Lung (tissue), 12 donors: ENCODE results near the gene MIAT. TPM values are rescaled to one million over a fixed set of nuclear protein-coding genes. Genes with fewer than 3 reads are reported as not detected.
A peak's percentile ranks its signal among the peaks of the same experiment; 100 is the strongest.

Experiments
- ATAC-seq: fragments of 200-7000 bp; cut with Tn5 transposase; one replicate; pipeline ENCODE4 v1.9.1; 2020; ENCODE audit warnings: moderate number of reproducible peaks; ENCODE audit not compliant: insufficient read depth, low FRiP score
- DNase-seq, 3 donors: peaks; one replicate each; pipeline ENCODE4 v3.0.0-alpha.2; 2013 to 2017
- H3K27ac ChIP-seq, 2 donors: one replicate each; pipeline ENCODE4 v1.5.1; 2013; ENCODE audit warnings: mild to moderate bottlenecking in 2 of 2, moderate library complexity in 2 of 2, control low read depth in 1 of 2, inconsistent platforms in 1 of 2, low read depth in 1 of 2, low read length in 1 of 2
- H3K27me3 ChIP-seq, 3 donors: one replicate each; pipeline ENCODE4 v1.5.1; 2013; ENCODE audit warnings: low read length in 2 of 3; ENCODE audit not compliant: control insufficient read depth in 3 of 3, insufficient read depth in 3 of 3
- H3K36me3 ChIP-seq, 4 donors: one replicate each; pipeline ENCODE4 v1.5.1; 2013; ENCODE audit warnings: low read length in 4 of 4, mild to moderate bottlenecking in 1 of 4, moderate library complexity in 1 of 4; ENCODE audit not compliant: control insufficient read depth in 4 of 4, insufficient read depth in 4 of 4
- H3K4me1 ChIP-seq, 5 donors: one replicate each; pipeline ENCODE4 v1.5.1; 2013; ENCODE audit warnings: low read length in 5 of 5, mild to moderate bottlenecking in 2 of 5, moderate library complexity in 1 of 5; ENCODE audit not compliant: control insufficient read depth in 5 of 5, insufficient read depth in 5 of 5
- H3K4me3 ChIP-seq: one replicate; pipeline ENCODE4 v1.5.1; 2013; ENCODE audit warnings: mild to moderate bottlenecking, control low read depth, moderate library complexity
- H3K9ac ChIP-seq, 2 donors: one replicate each; pipeline ENCODE4 v1.5.1; 2013; ENCODE audit warnings: low read length in 2 of 2, control low read depth in 1 of 2; ENCODE audit not compliant: insufficient read depth in 1 of 2
- H3K9me3 ChIP-seq, 4 donors: one replicate each; pipeline ENCODE4 v1.5.1; 2013; ENCODE audit warnings: low read length in 3 of 4, mild to moderate bottlenecking in 1 of 4, moderate library complexity in 1 of 4; ENCODE audit not compliant: control insufficient read depth in 4 of 4, insufficient read depth in 3 of 4
- CTCF ChIP-seq: IDR thresholded peaks from 2 replicates; pipeline ENCODE4 v1.5.1; 2012; ENCODE audit warnings: mild to moderate bottlenecking; ENCODE audit errors: control extremely low read depth, extremely low read depth
- WGBS, 2 donors: extraction: QIAGEN DNeasy Blood & Tissue Kit; methylation state at CpG; one replicate each; pipeline ENCODE4 v1.1.7; 2013; 5-methylcytosine and 5-hydroxymethylcytosine counted together
- polyA plus RNA-seq, 2 donors: library from polyadenylated mRNA; stranded (reverse); fragments of 200-250 nt; gene quantifications; one replicate each; pipeline ENCODE4 v1.2.1, GENCODE V29; 2013
- total RNA-seq, 2 donors: library from RNA; depleted of rRNA in 1 of 2; stranded (reverse); fragments of >200 nt in 1 of 2; gene quantifications; one replicate each; pipeline ENCODE4 v1.2.1, GENCODE V29; 2014 to 2021
- donor health status: control.
- donor health status: control.
- donor health status: Bipolar disorder and iron deficiency.
- donor health status: healthy.
- donor health status: DM: yes; HTN: yes; CAD: no.

MIAT gene
- total and polyA plus RNA-seq, 4 donors, result 1.7 to 5.4 (median 4.8) TPM

- TF ChIP-seq CTCF, result no peak
- Histone ChIP-seq H3K36me3 (peaks cover 2 to 5% (median 4%) of the 10 kb centered on the region in 4 donors), H3K4me3 (no peak overlapping the region), H3K27me3 (no peaks in the 10 kb centered on the region), H3K9me3 (peaks cover 0 to 2% (median 0%) of the 10 kb centered on the region in 4 donors), H3K27ac (no peak overlapping the region), H3K4me1 (peaks cover 0 to 12% (median 0%) of the 10 kb centered on the region in 5 donors), H3K9ac (no peak overlapping the region)
- peak; percentile 66 to 90 (median 80) for DNase-seq
- ATAC-seq, result no peak
- 79 to 80% methylated on average over 12 of the region's 12 CpGs for WGBS, 2 donors
Observed at GRCh38 chr22:26689513-26690301, 32.3 kb downstream of the MIAT start.

- WGBS, 2 donors, result 28 to 47% methylated on average over 3 of the region's 3 CpGs
- no peak overlapping the region for H3K27ac ChIP-seq
- ATAC-seq (no peak), DNase-seq (no peak)
- H3K9me3 ChIP-seq, result peaks cover 0 to 2% (median 0%) of the 10 kb centered on the region in 4 donors
- peaks cover 0 to 12% (median 0%) of the 10 kb centered on the region in 5 donors for H3K4me1 ChIP-seq
- peaks cover 3 to 7% (median 6%) of the 10 kb centered on the region in 4 donors for H3K36me3 ChIP-seq
- TF ChIP-seq CTCF, result no peak
- no peak overlapping the region for H3K9ac ChIP-seq
- no peak overlapping the region for H3K4me3 ChIP-seq
- no peaks in the 10 kb centered on the region for H3K27me3 ChIP-seq
Observed at GRCh38 chr22:26690654-26691376, 33.4 kb downstream of the MIAT start.

GRCh38 chr22:26691377-26691716, 34.0 kb downstream of the MIAT start:
- peaks cover 3 to 7% (median 6%) of the 10 kb centered on the region in 4 donors for H3K36me3 ChIP-seq
- no peak overlapping the region for H3K4me3 ChIP-seq
- H3K27ac ChIP-seq, result no peak overlapping the region
- H3K27me3 ChIP-seq, result no peaks in the 10 kb centered on the region
- H3K9ac ChIP-seq, result no peak overlapping the region
- DNase-seq (no peak), ATAC-seq (no peak)
- peaks cover 0 to 12% (median 0%) of the 10 kb centered on the region in 5 donors for H3K4me1 ChIP-seq
- 60 to 74% methylated on average over 6 of the region's 6 CpGs for WGBS, 2 donors
- H3K9me3 ChIP-seq, result peaks cover 0 to 2% (median 0%) of the 10 kb centered on the region in 4 donors
- TF ChIP-seq CTCF, result no peak
